Bronchial epithelial cell (primary cell): Measurements from ENCODE around the gene ZMYND8. TPM values are rescaled to one million over a fixed set of nuclear protein-coding genes. Genes with fewer than 3 reads are reported as not detected.

Source experiments
- DNase-seq: peaks from one replicate; pipeline ENCODE4 v3.0.0-alpha.2; 2010; ENCODE audit warnings: low read depth
- FAIRE-seq: peaks from 2 replicates; lab custom pipeline; 2011; peaks lifted over from hg19 to GRCh38; lab: Jason Lieb, UNC
- H3K27me3 ChIP-seq: 2 replicates; pipeline ENCODE4 v1.5.1; 2011; ENCODE audit warnings: low read length; ENCODE audit not compliant: control insufficient read depth, insufficient read depth
- H3K36me3 ChIP-seq: 2 replicates; pipeline ENCODE4 v1.5.1; 2011; ENCODE audit warnings: low read length; ENCODE audit not compliant: control insufficient read depth, insufficient read depth
- H3K4me3 ChIP-seq: 2 replicates; pipeline ENCODE4 v1.5.1; 2011; ENCODE audit warnings: mild to moderate bottlenecking, low read depth, low read length, control low read depth
- total RNA-seq: library from RNA; depleted of rRNA; stranded (reverse); fragments of >200 nt; gene quantifications from 2 replicates; pipeline ENCODE4 v1.2.1, GENCODE V29; 2014
- TF ChIP-seq, protein P1 (sequence below): IDR thresholded peaks from 2 replicates; pipeline ENCODE4 v1.5.1; 2011; ENCODE audit warnings: mild to moderate bottlenecking, moderate library complexity, low read length, control low read depth, inconsistent platforms; ENCODE audit not compliant: insufficient read depth, severe bottlenecking

ZMYND8 gene
- total RNA-seq, 1 donor from 2014 or later: 13.4 TPM

- DNase-seq (no peak), FAIRE-seq (no peak)
- peak overlapping the region; percentile 30 for H3K4me3 ChIP-seq
These were observed 4.7 kb downstream of the ZMYND8 start for GRCh38 chr20:47351643-47352331.

DNA sequence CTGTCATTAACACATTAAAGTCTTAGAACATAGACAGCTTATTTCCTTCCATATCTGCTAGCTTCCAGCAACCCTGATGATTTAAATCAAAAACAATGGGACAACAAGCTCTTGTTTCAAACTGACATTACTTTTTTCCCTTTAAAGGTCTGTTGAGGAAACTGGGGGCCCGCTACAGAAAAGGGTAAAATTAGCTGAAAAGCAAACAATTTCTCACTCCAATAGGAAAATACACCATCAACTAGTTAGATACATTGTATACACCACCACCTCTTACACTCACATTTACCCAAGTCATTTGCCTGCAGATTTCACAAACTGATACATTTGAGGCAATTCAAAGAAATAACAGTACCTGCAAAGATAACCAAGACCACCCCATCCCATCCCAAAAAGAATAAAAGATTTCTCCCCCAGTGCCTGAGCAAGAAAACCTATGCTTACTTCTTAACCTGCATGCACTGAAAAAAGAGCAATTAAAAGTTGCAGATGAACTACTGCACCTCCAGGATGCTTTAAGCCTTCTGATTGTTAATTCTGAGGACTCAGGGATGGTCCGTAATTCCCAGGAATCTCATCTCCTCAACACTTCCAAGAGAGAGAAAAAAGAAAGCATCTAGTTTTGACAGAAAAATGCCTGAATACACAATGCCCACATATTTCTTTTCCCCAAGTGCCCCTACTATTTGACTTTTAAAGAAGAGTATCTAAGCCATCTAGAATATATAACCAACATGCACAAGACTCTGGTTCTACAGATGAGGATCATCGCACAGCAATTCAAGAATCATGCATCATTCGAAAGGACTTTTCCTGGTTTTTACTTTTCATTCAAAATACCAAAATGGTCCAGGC is 5.6 kb downstream of the ZMYND8 start:
- TF ChIP-seq, protein P1, sequence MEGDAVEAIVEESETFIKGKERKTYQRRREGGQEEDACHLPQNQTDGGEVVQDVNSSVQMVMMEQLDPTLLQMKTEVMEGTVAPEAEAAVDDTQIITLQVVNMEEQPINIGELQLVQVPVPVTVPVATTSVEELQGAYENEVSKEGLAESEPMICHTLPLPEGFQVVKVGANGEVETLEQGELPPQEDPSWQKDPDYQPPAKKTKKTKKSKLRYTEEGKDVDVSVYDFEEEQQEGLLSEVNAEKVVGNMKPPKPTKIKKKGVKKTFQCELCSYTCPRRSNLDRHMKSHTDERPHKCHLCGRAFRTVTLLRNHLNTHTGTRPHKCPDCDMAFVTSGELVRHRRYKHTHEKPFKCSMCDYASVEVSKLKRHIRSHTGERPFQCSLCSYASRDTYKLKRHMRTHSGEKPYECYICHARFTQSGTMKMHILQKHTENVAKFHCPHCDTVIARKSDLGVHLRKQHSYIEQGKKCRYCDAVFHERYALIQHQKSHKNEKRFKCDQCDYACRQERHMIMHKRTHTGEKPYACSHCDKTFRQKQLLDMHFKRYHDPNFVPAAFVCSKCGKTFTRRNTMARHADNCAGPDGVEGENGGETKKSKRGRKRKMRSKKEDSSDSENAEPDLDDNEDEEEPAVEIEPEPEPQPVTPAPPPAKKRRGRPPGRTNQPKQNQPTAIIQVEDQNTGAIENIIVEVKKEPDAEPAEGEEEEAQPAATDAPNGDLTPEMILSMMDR: no peak
- Histone ChIP-seq H3K36me3 (peaks cover 7% of the 10 kb centered on the region), H3K27me3 (no peaks in the 10 kb centered on the region), H3K4me3 (no peak overlapping the region)
- no peak for FAIRE-seq
- DNase-seq: no peak

More at GRCh38 chr20:47351643-47352331, 4.7 kb downstream of the ZMYND8 start:
- Histone ChIP-seq H3K27me3 (no peaks in the 10 kb centered on the region), H3K36me3 (peaks cover 2% of the 10 kb centered on the region)
- TF ChIP-seq, protein P1: no peak

- FAIRE-seq: no peak
- Histone ChIP-seq H3K4me3 (no peak overlapping the region), H3K36me3 (peaks cover 10% of the 10 kb centered on the region), H3K27me3 (no peaks in the 10 kb centered on the region)
- DNase-seq: no peak
- TF ChIP-seq, protein P1: no peak
These were observed 6.3 kb downstream of the ZMYND8 start for GRCh38 chr20:47350181-47350550.

- Histone ChIP-seq H3K36me3 (peaks cover 12% of the 10 kb centered on the region), H3K27me3 (no peaks in the 10 kb centered on the region), H3K4me3 (no peak overlapping the region)
- TF ChIP-seq, protein P1: no peak
- FAIRE-seq: no peak
- no peak for DNase-seq
These were observed 6.9 kb downstream of the ZMYND8 start for GRCh38 chr20:47349365-47350180.

GRCh38 chr20:47348539-47349142 is 7.9 kb downstream of the ZMYND8 start:
- Histone ChIP-seq H3K36me3 (peaks cover 13% of the 10 kb centered on the region), H3K27me3 (no peaks in the 10 kb centered on the region), H3K4me3 (no peak overlapping the region)
- TF ChIP-seq, protein P1: no peak
- DNase-seq (no peak), FAIRE-seq (no peak)
